Activated T-helper 1 cell treated with Interleukin-2 at 50 U/mL for 16 hours (primary cell): ENCODE results near the gene ISY1.
A peak's percentile ranks its signal among the peaks of the same experiment; 100 is the strongest.
"Not testable (repeated sequence)": the region's sequence is repeated elsewhere in the genome, so short reads cannot be mapped to it uniquely, and the experiment has no call there.

Experiments
- DNase-seq: peaks from one replicate; pipeline ENCODE4 v3.0.0-alpha.2; 2020; ENCODE audit warnings: low read depth

ISY1 gene

DNA sequence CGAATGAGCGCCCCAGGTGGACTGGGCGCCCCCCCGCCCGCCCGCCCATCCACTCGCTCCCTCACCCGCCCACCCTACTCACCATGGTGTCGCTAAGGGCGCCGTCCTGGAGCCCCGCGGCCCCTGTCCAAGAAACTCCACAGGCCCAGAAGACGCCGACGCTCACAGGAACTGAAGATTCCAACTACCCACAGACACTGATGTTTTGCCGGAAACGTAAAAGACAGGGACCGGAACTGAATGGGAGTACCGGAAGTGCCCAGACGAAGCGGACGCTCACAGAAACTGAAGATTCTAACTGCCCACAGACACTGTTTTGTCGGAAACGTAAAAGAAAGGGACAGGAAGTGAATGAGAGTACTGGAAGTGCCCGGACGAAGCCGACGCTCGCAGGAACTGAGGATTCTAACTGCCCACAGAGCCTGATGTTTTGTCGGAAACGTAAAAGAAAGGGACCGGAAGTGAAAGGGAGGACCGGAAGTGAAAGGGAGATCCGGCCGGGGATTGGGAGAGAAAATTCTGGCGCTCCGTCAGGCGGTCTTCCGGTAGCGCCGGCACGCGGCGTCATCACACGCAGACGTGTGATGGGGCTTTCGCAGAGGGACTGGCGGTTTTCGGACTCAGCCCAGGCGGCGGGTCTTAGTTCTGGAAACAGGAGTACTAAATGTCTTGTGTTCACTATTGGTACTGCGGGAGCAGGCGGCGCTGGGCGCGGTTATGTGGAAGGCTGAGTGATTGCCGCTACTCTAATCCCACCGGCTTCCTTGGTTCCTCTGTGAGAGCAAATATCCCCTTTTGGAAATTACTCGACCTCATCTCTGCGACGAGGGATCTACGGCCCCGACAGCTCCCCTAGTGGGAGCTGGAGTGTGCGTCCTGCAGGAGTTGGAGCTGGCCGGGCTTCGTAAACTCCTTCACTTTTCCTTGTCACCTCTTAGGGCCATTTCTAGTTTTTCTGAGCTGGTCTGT is at the start of gene ISY1:
ISY1 (minus strand) TSS at position 173 of the 969 bp plus-strand sequence; CDS start at position 85, 88 bp downstream.
- DNase-seq, result peak; percentile 82

DNA sequence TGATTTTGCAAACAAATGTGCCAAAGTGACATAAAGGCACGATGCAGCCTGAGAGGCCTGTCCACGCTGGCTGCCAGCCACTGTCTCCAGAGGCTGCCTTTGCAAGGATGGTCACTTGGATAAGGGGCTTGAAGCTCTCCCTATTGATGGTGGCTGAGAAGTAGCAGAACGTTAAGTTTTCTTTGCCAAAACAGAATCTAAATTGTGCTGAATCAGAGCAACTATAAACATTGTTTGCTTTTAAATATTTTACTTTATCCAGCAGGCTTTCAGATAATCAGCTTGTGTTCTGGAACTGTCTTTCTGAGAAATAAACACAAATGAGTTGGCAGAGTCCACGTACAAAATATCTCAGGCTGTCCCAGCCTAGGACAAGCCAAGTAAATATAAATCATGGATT is 46.6 kb upstream of the ISY1 start:
- DNase-seq, result no peak

DNA sequence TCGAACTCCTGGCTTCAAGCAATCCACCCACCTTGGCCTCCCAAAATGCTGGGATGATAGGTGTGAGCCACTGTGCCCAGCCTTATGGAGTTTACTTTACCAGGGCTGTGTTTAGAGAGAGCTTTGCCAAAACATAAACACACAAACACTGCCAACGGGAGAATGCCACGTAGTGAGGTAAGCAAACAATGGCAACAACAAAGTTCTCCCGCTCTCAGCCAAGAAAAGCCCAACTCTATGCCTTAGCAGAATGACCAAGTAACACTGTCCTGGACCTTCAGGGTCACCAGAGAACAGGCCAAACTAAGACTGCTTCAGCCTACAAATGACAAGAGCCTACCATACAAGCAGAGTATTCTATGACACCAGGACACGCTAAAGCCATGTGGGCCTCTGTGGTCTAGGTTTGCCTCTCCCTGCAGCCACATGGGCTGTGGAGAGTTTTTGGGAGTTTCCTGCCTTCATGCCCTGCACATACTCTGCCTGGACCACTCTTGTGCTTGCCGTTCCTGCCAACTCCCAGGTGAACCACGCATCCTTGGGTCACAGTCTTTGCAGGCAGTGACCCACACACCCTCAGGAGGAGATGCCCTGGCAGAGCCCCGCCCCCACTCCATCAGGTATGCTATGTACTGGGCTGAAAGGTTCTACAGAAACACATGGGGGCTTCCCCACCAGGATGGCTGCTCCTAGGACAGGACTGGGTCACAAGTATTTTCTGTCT is 44.4 kb upstream of the ISY1 start:
- DNase-seq, result no peak

DNA sequence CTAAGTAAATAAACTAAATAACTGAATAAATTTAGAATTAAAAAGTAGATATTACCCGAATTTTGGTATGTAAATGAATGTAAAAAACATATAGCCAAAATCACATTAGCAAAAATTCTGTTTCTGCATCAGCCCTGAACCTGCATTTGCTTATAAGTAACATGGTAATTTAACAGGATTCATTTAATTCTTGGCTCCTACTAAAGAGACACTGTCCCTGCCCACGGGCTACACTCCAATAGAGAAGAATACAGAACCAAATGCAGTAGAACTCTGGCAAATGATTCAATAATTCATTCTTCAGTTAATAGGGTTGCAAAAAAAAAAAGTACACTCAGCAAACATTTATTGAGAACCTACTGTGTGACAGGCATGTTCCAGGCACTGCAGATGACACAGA is 43.6 kb upstream of the ISY1 start:
- no peak for DNase-seq

DNA sequence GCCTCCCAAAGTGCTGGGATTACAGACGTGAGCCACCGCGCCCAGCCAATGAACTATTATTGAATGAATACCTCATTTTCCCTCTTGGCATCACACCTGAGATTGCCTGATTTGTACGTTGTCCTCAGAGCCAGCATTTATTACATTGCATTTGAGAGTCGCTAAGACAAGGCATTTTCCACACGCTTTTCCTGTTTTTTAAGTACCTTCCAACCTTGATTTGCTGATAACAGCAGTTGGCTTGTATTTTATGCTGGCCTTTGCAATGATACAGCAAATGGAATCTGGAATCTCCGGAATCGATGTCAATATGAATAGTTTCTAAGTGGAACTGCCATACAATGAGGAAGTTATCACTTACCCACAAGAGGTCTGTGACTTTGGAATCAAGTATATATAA is 38.5 kb upstream of the ISY1 start:
- no peak for DNase-seq

DNA sequence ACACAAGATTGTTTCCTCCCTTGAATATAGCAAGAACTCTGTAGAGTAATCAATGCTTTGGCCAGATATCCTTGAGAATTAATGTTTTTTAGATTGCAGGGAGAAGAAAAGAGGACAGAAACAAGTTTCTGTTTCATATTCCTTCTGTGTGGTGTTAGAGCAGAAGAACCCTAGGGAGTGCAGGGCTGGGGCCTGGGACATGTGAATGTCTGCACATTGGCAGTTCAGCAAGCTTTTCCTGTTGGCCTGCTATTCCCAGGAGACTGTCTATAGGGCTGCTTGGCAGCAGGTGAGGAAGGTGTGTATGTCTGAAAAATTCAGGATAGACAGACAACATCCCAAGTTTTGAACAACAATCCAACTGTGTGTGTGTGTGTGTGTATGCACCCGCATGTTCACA is 36.5 kb upstream of the ISY1 start:
- DNase-seq, result no peak

DNA sequence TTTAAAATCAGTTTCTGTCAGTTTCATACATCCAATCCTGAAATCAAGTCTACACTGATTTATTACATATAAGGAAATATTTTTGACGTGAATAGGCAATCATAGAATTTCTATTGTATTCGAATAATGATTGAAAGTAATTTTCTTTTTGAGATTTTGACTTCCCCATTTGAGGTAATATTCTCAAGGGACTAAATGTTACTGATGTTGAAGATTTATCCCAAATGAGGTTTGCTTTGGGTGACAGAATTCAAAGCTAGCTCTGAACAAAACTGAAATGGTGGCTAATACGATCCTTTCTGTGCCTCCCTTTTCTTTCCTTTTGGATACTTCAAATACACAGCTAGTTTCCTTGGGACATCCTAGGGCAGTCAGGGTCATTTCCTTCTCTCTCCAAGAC is 35.7 kb upstream of the ISY1 start:
- no peak for DNase-seq

DNA sequence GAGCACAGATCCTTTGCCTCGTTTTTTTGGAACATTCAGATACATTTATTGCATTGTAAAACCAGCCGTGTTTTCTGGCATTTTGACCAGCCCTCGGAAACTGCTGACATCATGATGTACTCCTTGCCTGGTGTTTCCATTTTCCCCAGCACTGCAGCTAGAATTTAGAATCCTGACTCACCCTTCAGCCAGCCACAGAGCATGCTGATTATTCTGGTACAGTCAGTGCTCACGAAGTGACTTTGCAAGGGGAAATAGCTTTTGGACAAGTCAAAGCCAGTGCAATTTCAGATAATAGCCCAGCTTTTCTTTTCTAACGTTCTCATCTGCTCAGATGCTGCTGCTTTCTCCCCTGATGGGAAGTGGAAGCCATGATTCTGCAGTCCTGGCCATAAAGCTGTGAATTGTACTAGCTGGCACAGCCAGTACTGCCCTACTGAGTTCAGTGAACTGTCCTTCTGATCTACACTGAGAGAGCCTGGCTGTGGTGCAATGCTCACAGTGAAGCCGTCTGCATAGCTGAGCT is 34.9 kb upstream of the ISY1 start:
- no peak for DNase-seq

DNA sequence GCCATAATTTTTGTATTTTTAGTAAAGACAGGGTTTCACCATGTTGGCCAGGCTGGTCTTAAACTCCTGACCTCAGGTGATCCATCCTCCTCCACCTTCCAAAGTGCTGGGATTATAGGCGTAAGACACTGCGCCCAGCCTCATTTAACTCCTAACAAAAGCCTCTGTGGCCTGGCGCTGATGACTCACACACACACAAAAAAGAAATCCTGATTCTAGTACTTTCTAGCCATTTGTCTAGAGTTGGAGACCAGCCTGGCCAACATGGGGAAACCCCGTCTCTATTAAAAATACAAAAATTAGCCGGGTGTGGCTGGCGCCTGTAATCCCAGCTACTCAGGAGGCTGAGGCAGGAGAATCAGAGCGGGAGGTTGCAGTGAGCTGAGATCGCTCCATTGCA is 28.9 kb upstream of the ISY1 start:
- not testable (repeated sequence) for DNase-seq

DNA sequence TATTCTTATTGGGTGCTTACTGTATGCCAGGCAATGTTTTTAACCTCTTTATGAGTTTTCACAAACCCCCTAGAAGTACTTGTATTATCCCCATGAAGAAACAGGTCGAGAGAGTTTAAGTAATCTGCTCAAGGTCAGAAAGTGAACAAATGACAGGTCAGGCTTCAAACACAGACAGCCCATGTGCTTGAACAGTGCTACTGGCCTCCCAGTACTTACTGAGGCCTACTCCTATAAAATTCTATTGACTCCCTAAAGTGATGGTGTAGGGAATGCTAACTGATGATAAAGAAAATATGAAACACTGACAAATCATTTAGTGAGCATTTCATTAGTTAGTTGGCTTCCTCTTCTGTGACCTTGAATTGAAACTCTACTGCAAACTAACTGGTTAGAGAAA is 27.0 kb upstream of the ISY1 start:
- no peak for DNase-seq

DNA sequence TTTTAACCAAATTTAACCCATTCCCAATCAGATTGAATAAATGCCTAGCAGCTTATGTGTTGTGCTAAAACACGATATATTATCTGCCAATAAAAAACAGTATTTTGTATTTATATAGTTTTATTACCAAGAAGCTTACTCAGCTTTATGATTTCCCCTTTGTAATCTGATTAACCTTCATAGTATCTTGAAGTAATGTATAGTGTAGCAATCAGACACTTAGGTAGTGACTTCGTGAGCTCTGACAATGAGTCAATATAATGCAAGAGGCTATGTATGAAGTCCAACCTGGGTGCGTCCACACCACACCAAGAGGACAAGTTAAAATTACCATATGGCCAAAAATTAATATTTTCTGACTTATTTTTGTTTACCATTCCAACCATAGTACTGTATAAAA is 24.9 kb upstream of the ISY1 start:
- no peak for DNase-seq

DNA sequence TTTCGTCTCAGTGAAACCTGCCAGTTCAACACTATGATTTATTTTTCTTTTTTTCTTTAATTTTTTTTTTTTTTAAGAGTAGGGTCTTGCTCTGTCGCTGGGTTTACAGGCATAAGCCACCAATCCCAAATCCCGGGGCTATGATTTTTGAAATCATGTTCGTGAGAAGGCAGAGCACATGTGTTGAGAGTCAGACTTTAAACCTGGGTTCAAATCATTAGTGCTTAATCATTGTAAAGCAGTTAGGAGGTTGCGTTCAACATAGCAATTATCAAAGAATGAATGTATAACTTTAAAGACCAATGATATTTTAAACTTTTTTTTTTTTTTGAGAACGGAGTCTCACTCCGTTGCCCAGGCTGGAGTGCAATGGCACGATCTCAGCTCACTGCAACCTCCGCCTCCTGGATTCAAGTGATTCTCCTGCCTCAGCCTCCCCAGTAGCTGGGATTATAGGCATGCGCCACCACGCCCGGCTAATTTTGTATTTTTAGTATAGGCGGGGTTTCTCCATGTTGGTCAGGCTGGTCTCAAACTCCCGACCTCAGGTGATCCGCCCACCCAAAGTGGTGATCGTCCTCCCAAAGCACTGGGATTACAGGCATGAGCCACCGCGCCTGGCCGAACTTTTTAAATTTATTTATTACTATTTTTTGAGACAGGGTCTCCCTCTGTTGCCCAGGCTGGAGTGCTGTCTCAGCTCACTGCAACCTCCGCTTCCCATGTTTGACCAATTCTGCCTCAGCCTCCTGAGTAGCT is 24.1 kb upstream of the ISY1 start:
- DNase-seq, result not testable (repeated sequence)

DNA sequence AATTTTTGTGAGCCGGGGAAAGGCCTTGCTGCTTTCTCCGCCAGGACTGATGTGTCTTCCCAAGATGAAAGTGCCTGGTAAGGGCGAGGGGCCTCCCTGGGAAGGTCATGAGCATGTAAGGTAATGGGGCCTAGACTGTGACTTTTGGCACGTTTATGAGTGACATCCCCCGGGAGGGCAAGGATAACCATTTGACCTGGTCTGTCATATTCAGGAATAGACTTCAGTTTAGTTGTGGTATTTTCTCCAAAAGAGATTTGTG is 23.5 kb upstream of the ISY1 start:
- no peak for DNase-seq

DNA sequence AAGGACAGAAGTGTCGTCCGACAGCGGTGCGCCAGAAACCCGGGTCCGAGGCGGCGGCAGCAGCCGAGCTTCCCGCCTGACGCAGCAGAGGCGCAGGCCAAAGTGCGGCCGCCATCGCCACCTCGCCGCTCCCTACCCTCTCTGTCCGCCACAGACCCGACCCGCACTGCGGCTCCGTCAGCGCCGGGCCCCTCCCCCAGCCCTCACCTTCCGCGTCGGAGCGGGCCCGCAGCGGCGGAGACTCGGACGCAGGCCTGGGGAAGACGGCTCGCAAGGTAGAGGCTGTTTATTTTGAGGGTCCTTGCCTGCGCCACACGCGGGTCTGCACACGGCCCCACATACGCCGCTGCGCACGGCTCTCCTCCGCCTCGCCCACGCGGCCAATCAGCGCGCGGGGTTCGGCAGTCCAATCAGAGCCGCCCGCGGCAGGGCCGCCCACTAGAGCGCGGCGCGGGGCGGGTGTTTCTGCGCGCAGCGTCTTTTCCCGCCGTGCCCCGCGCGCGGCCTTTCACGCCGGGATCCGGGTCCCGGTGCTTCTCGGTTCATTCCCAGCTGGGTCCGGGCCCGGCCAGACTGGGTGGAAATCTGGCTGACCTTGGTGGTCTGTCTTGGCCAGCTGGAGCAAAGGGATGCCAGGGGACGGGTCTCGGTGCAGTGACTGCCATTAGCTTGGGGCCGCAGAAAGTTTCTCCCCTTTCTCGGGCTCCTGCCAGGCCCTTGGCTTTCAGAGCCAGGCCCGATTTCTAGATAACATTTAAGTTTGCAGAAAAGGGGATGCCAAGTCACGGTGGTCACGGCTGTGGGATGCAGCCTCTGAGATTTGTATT is 22.9 kb upstream of the ISY1 start, which contains the start of gene CNBP:
CNBP (minus strand) TSS at position 328 of the 827 bp plus-strand sequence. CDS start 12,139 bp downstream, outside the sequence.
- peak; percentile 91 for DNase-seq

DNA sequence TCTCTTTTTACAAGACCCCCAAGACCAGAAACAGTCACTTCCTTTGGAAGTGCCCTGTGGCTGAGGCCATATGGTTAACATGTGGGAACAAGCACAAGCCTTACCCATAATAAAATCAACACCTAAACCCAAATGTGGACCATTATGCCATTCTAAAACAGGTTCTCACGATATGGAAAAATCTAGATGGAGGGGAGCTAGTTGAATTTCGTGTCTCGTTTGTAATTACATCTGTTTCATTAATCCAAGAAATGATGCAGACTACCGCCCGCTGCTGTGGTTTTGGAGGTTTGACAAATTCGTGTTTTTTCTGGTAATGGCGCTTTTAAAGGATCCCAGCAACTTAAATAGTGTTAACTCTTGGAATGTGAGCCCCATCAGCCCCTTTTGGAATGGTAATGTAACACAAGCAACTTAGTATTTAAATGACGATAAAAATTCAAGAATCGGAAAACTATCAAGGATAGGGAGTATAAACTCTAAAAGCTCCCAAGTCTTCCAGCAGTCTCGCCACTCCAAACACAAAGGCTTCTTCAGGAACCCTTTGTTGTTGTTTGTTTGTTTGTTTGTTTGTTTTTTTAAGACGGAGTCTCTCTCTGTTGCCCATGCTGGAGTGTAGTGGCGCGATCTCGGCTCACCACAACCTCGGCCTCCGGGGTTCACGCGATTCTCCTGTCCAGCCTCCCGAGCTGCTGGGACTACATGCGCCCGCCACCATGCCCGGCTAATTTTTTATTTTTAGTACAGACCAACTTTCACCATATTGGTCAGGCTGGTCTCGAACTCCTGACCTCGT is 21.7 kb upstream of the ISY1 start:
- no peak for DNase-seq

DNA sequence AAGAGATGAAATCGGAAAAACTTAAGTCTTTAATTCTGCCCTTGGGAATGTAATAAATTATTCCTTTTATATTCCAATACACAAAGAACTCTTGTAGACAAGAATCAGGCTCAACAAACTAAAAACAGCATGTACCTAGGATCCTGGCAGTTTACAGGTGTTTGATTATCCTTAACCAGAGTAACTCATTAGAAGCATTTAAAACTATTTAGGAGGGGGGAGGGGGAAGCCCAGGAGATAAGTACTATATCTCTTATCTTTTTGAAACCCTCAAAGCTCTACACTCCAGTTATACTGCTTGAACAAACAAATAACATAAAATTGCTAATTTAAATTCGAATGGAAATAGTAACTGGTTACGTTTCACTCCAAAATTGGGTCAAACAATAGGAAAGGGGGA is 21.0 kb upstream of the ISY1 start:
- no peak for DNase-seq

DNA sequence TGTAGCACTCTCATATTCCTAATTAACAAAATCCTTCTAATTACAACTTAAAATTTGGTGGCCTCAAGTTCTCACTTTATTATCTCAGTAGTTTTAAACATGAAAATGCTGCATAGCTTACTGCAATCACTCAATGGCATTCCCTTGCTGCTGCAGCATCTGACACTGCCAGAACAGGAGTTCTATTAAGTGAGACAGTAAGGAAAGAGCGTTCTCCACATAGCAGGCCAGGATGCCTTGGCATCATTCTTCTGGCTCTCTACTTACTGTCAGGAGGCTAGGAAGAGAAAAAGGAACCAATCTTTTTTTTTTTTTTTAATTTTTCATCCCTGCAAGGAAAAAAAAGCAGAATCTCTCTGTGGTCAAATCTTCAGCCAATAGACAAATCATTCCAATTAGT is 19.6 kb upstream of the ISY1 start:
- DNase-seq, result no peak

DNA sequence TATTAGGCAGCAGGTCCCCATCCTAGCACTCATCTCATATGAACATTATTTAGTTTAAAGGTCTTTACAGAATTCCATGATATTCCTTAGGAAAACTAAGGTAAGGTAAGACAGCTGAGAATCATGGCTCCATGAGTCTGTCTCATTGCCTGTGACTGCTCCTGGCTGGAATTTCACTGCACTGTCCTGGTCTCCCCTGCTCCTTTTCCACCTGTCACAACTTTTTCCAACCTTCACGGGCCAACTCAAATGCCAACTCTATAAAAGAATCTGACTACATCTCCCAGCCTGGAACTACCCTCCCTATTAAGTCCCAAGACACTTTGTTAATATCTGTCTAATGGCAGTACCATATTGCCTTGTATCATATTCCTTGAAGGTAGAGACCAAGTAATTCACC is 15.2 kb upstream of the ISY1 start:
- no peak for DNase-seq

DNA sequence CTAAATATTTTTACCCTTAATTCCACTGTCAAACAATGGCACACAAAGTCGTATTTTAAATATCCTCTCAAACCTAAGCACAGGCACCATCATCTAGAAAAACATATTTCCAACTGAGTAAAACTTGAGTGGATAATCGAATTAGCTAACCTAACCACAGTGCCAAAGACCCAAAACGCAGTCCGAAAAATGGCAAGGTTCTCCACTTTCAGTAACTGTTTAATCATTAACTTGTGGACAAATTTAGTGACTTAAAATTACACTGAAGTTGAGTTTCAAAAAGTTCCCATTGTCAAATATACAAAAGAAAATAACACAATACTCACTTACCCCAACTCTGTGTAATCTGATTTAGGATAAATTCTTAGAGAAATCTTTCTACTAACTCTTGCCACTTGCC is 12.9 kb upstream of the ISY1 start:
- no peak for DNase-seq

DNA sequence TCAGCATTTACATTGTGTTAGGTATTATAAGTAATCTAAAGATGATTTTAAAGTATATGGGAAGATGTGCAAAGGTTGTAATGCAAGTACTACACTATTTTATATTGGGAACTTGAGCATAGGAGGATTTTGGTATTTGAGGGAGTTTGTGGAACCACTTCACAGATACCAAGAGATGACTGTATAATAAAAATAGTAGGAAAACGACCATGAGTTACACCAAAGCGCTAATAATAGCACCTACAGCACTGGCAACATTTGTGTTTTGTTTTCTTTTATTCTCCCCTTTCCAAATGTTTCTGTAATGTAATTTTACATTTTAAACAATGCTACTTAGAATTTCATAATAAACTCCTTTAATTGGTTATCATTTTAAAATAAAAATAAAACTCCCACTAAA is 12.3 kb upstream of the ISY1 start:
- no peak for DNase-seq
